Neuronal stem cell (in vitro differentiated cells): Measurements from ENCODE around the gene SLC26A8.

ENCODE experiments used
- DNase-seq: peaks from one replicate; pipeline ENCODE4 v3.0.0-alpha.2; 2013; ENCODE audit warnings: low spot score
- H2AFZ ChIP-seq: one replicate; pipeline ENCODE4 v1.6.1; 2013; ENCODE audit warnings: mild to moderate bottlenecking, low read length, inconsistent platforms
- H2AK5ac ChIP-seq: 2 replicates; pipeline ENCODE4 v1.6.1; 2013; ENCODE audit warnings: low read depth, mild to moderate bottlenecking, inconsistent platforms, low read length, moderate library complexity, mixed read lengths
- H2BK120ac ChIP-seq: 2 replicates; pipeline ENCODE4 v1.6.1; 2013; ENCODE audit warnings: low read depth, mild to moderate bottlenecking, inconsistent platforms, low read length, moderate library complexity, mixed read lengths
- H2BK12ac ChIP-seq: one replicate; pipeline ENCODE4 v1.6.1; 2013; ENCODE audit warnings: low read length, inconsistent platforms
- H2BK15ac ChIP-seq: 2 replicates; pipeline ENCODE4 v1.6.1; 2013; ENCODE audit warnings: mild to moderate bottlenecking, low read length, inconsistent platforms, mixed read lengths
- H2BK5ac ChIP-seq: one replicate; pipeline ENCODE4 v1.6.1; 2013; ENCODE audit warnings: inconsistent platforms, mild to moderate bottlenecking, low read length, moderate library complexity
- H3K14ac ChIP-seq: one replicate; pipeline ENCODE4 v1.6.1; 2013; ENCODE audit warnings: low read length, inconsistent platforms
- H3K18ac ChIP-seq: 2 replicates; pipeline ENCODE4 v1.6.1; 2013; ENCODE audit warnings: low read length, inconsistent platforms
- H3K23ac ChIP-seq: 2 replicates; pipeline ENCODE4 v1.6.1; 2013; ENCODE audit warnings: low read depth, mild to moderate bottlenecking, mixed read lengths, low read length, inconsistent platforms; ENCODE audit not compliant: poor library complexity
- H3K27ac ChIP-seq: replicated peaks from 3 replicates; pipeline ENCODE4 v1.5.1; 2013; ENCODE audit warnings: low read length, inconsistent platforms
- H3K27me3 ChIP-seq, 3 experiments: 2 replicates each; pipeline ENCODE4 v1.6.1; 2013; ENCODE audit warnings: low read length in 3 of 3, mild to moderate bottlenecking in 2 of 3, inconsistent platforms in 1 of 3, low read depth in 1 of 3, mixed read lengths in 1 of 3, moderate library complexity in 1 of 3; ENCODE audit not compliant: control insufficient read depth in 3 of 3, insufficient read depth in 3 of 3
- H3K36me3 ChIP-seq, 2 donors: replicated peaks in 1 of 2; 2 replicates each; pipeline ENCODE4 v1.6.1; 2013; ENCODE audit warnings: low read length in 2 of 2; ENCODE audit not compliant: control insufficient read depth in 2 of 2, insufficient read depth in 2 of 2
- H3K4ac ChIP-seq: 2 replicates; pipeline ENCODE4 v1.6.1; 2013; ENCODE audit warnings: inconsistent platforms, mild to moderate bottlenecking, low read length, moderate library complexity
- H3K4me1 ChIP-seq, 2 donors: 1 replicate in 1 of 2; 2 replicates in 1 of 2; pipeline ENCODE4 v1.6.1; 2013; ENCODE audit warnings: low read length in 2 of 2, low read depth in 1 of 2; ENCODE audit not compliant: control insufficient read depth in 2 of 2, insufficient read depth in 1 of 2
- H3K4me2 ChIP-seq: one replicate; pipeline ENCODE4 v1.6.1; 2013; ENCODE audit warnings: mild to moderate bottlenecking, low read length, inconsistent platforms; ENCODE audit not compliant: insufficient read depth, poor library complexity, severe bottlenecking
- H3K4me3 ChIP-seq, 2 donors: 2 replicates each; pipeline ENCODE4 v1.5.1; 2013; ENCODE audit warnings: low read length in 2 of 2, mild to moderate bottlenecking in 2 of 2, inconsistent platforms in 1 of 2, moderate library complexity in 1 of 2
- H3K79me1 ChIP-seq: one replicate; pipeline ENCODE4 v1.6.1; 2013; ENCODE audit warnings: low read depth, mild to moderate bottlenecking, inconsistent platforms, low read length, moderate library complexity
- H3K9ac ChIP-seq: one replicate; pipeline ENCODE4 v1.6.1; 2013; ENCODE audit warnings: mild to moderate bottlenecking, low read depth, low read length, inconsistent platforms; ENCODE audit not compliant: poor library complexity
- H3K9me3 ChIP-seq, 2 donors: replicated peaks in 1 of 2; 2 replicates each; pipeline versions ENCODE3 to v1.6.1; 2013; ENCODE audit warnings: low read length in 2 of 2, mild to moderate bottlenecking in 2 of 2, inconsistent platforms in 1 of 2, low read depth in 1 of 2, mixed read lengths in 1 of 2, moderate library complexity in 1 of 2; ENCODE audit not compliant: control insufficient read depth in 2 of 2, insufficient read depth in 1 of 2
- H4K8ac ChIP-seq: one replicate; pipeline ENCODE4 v1.6.1; 2013; ENCODE audit warnings: low read depth, mild to moderate bottlenecking, inconsistent platforms, low read length, moderate library complexity
- H4K91ac ChIP-seq: one replicate; pipeline ENCODE4 v1.6.1; 2013; ENCODE audit warnings: low read length, low read depth, mild to moderate bottlenecking, inconsistent platforms; ENCODE audit not compliant: poor library complexity
- WGBS, 2 donors: extraction: QIAGEN DNeasy Blood & Tissue Kit; methylation state at CpG; one replicate each; pipeline ENCODE4 v1.1.7; 2013; ENCODE audit warnings: missing lambda C conversion rate in 2 of 2, mixed read lengths in 1 of 2; ENCODE audit not compliant: insufficient read length in 2 of 2, insufficient replicate concordance in 1 of 2; ENCODE audit errors: extremely low coverage in 2 of 2; 5-methylcytosine and 5-hydroxymethylcytosine counted together

The SLC26A8 gene

GRCh38 chr6:36053878-36054277, 29.4 kb upstream of the SLC26A8 start:
- H2BK15ac ChIP-seq, result no peak overlapping the region
- no peak overlapping the region for H3K14ac ChIP-seq

GRCh38 chr6:36052097-36052496, 27.7 kb upstream of the SLC26A8 start:
- peaks cover 1 to 34% of the 10 kb centered on the region in 2 donors for H3K36me3 ChIP-seq
- H2AK5ac ChIP-seq, result no peak overlapping the region
- no peak overlapping the region for H3K18ac ChIP-seq
- DNase-seq, result no peak
- no peak overlapping the region for H2AFZ ChIP-seq
- H3K4me1 ChIP-seq, result no peaks in the 10 kb centered on the region
- H2BK12ac ChIP-seq, result no peak overlapping the region
- WGBS, 2 donors, result no CpG with 5 or more reads among the region's 2 CpGs
- no peak overlapping the region for H2BK5ac ChIP-seq
- no peaks in the 10 kb centered on the region for H3K27me3 ChIP-seq
- no peak overlapping the region for H3K4ac ChIP-seq
- H3K4me3 ChIP-seq, result no peak overlapping the region
- no peak overlapping the region for H4K91ac ChIP-seq
- H3K9me3 ChIP-seq, result no peaks in the 10 kb centered on the region
- H3K14ac ChIP-seq, result no peak overlapping the region
- H3K23ac ChIP-seq, result no peak overlapping the region
- no peak overlapping the region for H3K27ac ChIP-seq
- no peak overlapping the region for H2BK120ac ChIP-seq
- no peak overlapping the region for H4K8ac ChIP-seq
- no peak overlapping the region for H3K4me2 ChIP-seq
- H3K9ac ChIP-seq, result no peak overlapping the region
- H2BK15ac ChIP-seq, result no peak overlapping the region
- no peaks in the 10 kb centered on the region for H3K79me1 ChIP-seq

More at GRCh38 chr6:36053878-36054277, 29.4 kb upstream of the SLC26A8 start:
- no CpG with 5 or more reads among the region's 2 CpGs for WGBS, 2 donors
- H4K8ac ChIP-seq, result no peak overlapping the region
- no peak overlapping the region for H3K27ac ChIP-seq
- no peak overlapping the region for H3K18ac ChIP-seq
- no peak overlapping the region for H2BK5ac ChIP-seq
- no peak overlapping the region for H2AFZ ChIP-seq
- H3K9ac ChIP-seq, result no peak overlapping the region
- no peak overlapping the region for H2BK12ac ChIP-seq
- H4K91ac ChIP-seq, result no peak overlapping the region
- no peak for DNase-seq
- H3K27me3 ChIP-seq, result no peaks in the 10 kb centered on the region
- H3K23ac ChIP-seq, result no peak overlapping the region
- H2AK5ac ChIP-seq, result no peak overlapping the region
- no peaks in the 10 kb centered on the region for H3K9me3 ChIP-seq
- H3K36me3 ChIP-seq, result peaks cover 1 to 34% of the 10 kb centered on the region in 2 donors
- no peak overlapping the region for H3K4me2 ChIP-seq
- H3K4me3 ChIP-seq, result no peak overlapping the region
- H2BK120ac ChIP-seq, result no peak overlapping the region
- no peaks in the 10 kb centered on the region for H3K79me1 ChIP-seq
- H3K4ac ChIP-seq, result no peak overlapping the region
- no peaks in the 10 kb centered on the region for H3K4me1 ChIP-seq

GRCh38 chr6:36050947-36051710, 26.7 kb upstream of the SLC26A8 start:
- no peak overlapping the region for H2AK5ac ChIP-seq
- H4K91ac ChIP-seq, result no peak overlapping the region
- no peak overlapping the region for H3K23ac ChIP-seq
- no peak overlapping the region for H3K18ac ChIP-seq
- H2BK12ac ChIP-seq, result no peak overlapping the region
- H2BK15ac ChIP-seq, result no peak overlapping the region
- no peaks in the 10 kb centered on the region for H3K79me1 ChIP-seq
- no peak overlapping the region for H2BK120ac ChIP-seq
- H3K27me3 ChIP-seq, result no peaks in the 10 kb centered on the region
- no CpG with 5 or more reads among the region's 16 CpGs for WGBS, 2 donors
- H3K9me3 ChIP-seq, result no peaks in the 10 kb centered on the region
- no peak overlapping the region for H2AFZ ChIP-seq
- no peaks in the 10 kb centered on the region for H3K4me1 ChIP-seq
- no peak for DNase-seq
- no peak overlapping the region for H3K4me3 ChIP-seq
- H3K27ac ChIP-seq, result no peak overlapping the region
- no peak overlapping the region for H3K14ac ChIP-seq
- H3K4ac ChIP-seq, result no peak overlapping the region
- H2BK5ac ChIP-seq, result no peak overlapping the region
- peaks cover 1 to 27% of the 10 kb centered on the region in 2 donors for H3K36me3 ChIP-seq
- no peak overlapping the region for H3K4me2 ChIP-seq
- H3K9ac ChIP-seq, result no peak overlapping the region
- no peak overlapping the region for H4K8ac ChIP-seq

- Histone ChIP-seq H3K4me3 (no peak overlapping the region), H3K14ac (no peak overlapping the region), H3K18ac (no peak overlapping the region), H2BK15ac (no peak overlapping the region), H3K4me2 (no peak overlapping the region), H3K9me3 (no peaks in the 10 kb centered on the region), H2BK12ac (no peak overlapping the region), H2AFZ (no peak overlapping the region), H3K36me3 (peaks cover 1 to 24% of the 10 kb centered on the region in 2 donors), H3K4ac (no peak overlapping the region), H2BK5ac (no peak overlapping the region), H4K91ac (no peak overlapping the region), H3K9ac (no peak overlapping the region), H3K79me1 (no peaks in the 10 kb centered on the region), H2BK120ac (no peak overlapping the region), H3K4me1 (no peaks in the 10 kb centered on the region), H3K27me3 (no peaks in the 10 kb centered on the region), H4K8ac (no peak overlapping the region), H2AK5ac (no peak overlapping the region), H3K23ac (no peak overlapping the region), H3K27ac (no peak overlapping the region)
- no CpG with 5 or more reads among the region's 1 CpG for WGBS, 2 donors
- no peak for DNase-seq
Measured at GRCh38 chr6:36050305-36050704, 25.9 kb upstream of the SLC26A8 start.
